HG03108 (cell line): ENCODE results near the gene HES3.

Experiments used
- ATAC-seq: cut with Tn5 transposase; IDR thresholded peaks from one replicate; pipeline ENCODE4 v1.9.1; 2021; ENCODE audit warnings: moderate library complexity; ENCODE audit not compliant: unreplicated experiment

HES3 gene

DNA sequence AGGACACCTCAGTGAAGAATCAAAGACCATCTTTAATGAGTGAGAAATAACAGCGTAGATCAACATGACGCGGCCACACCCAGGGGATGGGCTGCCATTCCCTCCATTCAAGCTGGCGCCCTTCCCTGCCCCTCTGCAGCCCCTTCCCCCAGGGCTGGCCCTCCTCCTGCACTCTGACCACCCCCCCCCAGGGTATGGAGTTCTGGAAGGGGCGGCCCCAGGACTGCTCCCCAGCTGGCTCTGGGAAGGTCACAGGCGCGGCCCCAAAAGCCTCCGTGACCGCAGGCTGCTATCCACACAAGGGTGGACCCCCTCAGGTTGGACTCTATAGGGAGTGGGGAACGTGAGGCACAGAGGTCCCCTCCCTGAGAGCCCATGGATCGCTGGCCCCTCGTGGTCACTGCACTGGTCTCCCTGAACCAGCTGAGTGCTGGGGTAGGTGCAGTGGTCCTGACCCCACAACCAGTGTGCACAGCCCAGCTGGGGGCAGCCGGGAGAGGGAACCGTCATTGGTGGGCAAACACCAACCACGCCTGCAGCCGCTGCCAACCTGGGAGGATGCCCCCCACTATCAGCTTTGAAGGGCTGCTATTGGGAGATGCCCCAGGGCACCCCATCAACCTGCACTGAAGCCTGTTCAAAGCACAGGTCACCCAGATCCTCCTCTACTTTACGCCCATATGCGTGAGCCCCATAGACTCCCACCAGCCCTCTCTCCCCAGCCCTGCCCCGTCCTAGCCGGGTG is 33.0 kb downstream of the HES3 start:
- no peak for ATAC-seq

DNA sequence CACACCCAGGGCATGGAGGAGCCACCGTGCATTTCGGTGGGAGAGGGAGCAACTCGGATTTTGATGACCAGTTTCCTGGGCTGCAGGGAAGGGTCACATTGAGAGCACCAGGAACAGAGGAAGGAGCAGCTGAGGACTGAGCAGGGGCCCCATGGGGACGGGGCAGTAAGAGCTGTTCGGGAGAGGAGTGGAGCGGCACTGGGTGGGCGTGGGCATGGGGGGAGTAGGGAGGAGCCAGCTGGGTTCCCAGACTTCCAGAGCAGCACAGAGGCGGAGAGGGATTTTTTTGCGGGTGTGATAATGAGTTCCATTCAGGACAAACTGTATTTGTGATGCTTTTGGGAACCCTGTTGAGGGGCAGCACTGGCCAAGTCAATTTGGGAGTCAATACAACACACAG is 34.3 kb downstream of the HES3 start:
- ATAC-seq, result no peak

DNA sequence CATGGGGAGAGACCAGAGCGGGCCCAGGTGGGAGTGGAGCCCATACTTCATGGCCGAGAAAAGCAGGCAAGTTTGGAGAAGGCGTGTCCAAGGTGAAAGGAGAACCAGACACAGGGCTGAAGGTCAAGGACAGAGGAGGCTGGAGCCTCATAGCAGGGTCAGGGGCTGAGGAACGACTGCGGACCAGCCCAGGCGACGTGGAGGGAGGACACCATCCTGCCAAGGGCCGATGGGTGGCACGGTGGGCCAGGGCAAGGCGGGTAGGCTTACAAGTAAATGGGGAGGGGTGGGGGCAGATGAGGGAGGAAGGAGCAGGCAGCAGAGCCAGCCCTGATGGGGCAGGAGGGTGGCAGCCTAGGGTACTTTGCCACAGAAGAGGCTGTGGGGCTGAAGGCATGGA is 35.1 kb downstream of the HES3 start:
- ATAC-seq, result no peak

DNA sequence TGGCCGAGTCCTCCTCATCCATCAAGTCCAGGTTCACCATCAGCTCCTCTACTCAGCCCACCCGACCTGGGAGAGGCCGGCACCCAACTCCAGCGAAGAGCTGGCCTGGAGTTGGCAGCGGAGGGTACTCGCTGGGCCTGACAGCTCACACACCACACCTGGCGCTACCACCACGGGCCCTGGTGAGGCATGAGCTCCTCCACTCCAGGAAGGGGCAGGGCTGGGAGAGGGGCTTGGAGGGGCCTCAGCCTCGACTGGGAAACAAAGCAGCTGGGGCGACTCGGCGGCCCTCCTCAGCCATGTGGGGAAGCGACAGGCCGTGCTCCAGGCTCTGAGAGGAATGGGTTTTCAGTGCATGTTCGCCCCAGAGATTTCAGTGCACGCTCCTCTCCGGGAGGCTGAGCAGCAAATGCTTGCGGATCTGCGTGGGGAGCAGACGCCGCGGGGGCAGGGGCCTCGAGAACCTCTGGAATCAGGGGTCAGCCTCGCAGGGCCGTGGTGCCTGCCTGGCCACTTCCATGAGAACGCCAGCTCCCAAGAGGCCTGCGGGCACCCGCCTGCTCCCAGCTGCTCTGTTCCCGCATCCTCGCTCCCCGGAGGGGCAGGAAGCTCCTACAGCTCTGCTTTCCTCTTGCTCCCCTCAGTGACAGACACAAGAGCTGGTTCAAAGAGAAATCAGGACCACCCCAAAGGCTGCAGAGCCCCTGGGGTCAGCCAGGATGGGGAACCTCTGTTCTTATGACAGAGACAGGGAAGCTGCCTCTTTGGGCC is 35.8 kb downstream of the HES3 start:
- ATAC-seq, result no peak

DNA sequence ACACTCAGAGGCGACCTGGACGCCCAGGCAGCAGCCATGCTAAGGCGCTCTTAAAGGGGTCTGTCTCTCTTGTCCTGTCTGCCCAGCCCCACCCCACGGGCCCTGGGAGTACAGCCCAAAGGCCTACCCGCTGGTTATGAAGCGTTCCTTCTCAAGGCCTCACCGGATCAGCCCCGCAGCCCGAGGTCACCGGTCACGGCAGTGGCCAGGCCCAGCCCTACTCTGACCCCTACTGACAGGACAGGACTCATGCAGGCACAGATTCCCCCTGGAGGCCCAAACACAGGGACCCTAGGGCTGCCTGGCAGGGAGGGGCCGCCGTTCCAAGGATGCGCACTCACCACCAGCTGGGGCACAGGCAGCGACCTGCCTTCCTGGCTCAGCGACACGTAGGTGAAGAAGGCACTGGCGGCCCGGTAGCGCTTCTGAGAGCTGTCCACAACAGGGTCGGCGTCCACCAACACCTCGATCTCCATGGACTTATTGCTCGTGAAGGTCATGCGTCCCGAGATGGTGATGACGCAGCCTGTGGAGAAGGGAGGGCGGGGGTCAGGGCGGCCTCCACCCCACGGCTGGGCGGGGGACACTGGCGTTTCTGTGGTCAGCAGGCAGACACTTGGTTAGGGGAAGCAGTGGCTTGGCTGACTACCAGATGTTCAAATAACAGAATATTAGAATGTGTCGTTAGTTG is 36.9 kb downstream of the HES3 start:
- no peak for ATAC-seq

- no peak for ATAC-seq
Observed at GRCh38 chr1:6281511-6282402, 37.8 kb downstream of the HES3 start.

- no peak for ATAC-seq
Observed at GRCh38 chr1:6282577-6283270, 38.7 kb downstream of the HES3 start.

DNA sequence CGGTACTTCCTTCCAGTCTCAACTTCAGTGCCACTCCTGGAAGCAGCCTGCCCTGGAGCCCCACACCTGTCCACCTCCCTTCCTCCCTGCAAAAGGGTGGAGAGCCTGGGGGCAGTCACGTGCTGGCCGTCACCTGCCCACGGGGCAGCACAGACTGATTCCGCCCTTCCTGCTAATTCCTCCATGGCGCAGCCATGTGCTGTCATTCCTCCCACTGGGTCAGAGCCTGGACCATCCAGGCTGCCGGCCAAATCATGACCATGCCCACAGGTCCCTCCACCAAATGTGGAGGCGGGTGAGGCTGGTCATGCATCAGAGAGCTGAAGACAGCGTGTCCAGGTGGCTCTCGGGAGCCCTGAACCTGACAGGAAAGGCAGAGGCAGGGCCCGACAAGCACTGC is 41.4 kb downstream of the HES3 start:
- no peak for ATAC-seq

DNA sequence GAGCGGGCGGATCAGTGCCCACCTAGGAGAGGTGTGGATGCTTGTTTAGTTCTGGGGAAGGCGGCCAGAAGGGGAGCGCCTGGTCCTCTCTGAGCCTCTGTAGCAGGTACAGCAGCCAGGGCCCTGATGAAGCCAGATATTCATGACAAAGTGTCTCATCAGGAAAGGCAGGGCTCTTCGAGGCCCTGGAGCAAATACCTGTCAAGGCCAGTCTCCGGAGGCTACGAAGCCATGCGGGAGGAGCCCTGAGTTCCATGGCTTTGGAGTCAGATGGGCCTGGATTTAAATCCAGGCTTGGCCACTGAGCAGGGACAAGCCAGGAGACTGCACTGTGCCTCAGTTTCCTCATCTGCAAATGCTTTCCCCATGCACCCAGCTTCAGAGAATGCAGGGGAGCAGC is 42.3 kb downstream of the HES3 start:
- no peak for ATAC-seq

DNA sequence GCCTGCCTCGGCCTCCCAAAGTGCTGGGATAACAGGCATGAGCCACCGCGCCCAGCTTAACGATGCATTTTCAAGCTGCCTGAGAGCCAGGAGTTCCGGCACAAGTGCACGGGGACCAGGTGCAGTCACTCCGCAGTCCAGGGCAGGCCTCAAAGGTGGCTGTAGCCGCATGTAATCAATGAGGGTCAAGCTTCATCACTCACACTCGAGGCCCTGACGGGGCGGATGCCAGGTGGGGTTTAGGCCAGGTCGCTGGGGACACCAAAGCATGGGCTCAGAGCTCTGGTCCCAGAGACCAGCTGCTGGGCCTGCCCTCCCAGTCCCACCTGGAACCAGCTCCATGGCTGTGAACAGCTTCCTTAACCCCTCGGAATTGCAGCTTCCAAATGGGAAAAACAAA is 43.0 kb downstream of the HES3 start:
- ATAC-seq, result no peak

GRCh38 chr1:6287431-6287886 is 43.5 kb downstream of the HES3 start:
- no peak for ATAC-seq

DNA sequence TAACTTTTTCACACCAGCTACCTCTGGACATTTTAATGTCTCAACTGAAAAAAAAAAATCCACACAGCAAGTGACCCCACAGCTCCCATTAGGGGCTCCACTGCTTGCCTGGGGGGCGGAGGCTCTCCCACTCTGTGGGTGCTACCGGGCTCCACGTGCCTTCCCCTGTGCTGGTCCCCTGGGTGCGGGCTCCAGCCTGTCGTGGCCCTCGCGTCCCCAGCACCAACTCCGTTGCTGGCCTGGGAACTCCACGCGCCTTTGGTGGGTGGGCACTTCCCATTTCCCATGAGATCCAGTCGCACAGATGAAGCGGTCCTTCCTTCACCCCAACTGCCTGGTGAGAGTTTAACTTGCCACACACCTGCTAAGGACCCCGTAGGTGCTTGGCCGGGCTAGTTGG is 44.0 kb downstream of the HES3 start:
- ATAC-seq, result no peak

DNA sequence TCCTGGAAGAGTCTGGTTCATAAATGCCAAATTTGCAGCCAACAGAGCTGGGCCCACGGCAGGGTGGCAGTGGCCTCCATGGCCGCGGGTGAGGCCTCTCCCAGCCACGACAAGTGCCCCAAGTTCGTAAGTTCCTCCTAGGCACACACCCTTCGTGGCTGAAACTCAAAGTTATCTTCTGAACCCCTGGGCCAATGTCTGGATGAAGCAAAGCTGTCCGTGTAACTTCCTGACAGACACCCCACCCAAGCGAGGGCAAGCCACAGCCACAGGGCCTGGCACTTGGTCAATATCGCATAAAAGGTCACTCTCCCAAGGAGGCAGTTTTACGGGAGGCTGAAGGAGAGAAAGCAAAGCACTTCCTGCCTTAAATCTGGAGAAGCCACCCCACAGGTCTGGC is 44.7 kb downstream of the HES3 start:
- no peak for ATAC-seq

GRCh38 chr1:6292102-6292501 is 48.1 kb downstream of the HES3 start:
- no peak for ATAC-seq

DNA sequence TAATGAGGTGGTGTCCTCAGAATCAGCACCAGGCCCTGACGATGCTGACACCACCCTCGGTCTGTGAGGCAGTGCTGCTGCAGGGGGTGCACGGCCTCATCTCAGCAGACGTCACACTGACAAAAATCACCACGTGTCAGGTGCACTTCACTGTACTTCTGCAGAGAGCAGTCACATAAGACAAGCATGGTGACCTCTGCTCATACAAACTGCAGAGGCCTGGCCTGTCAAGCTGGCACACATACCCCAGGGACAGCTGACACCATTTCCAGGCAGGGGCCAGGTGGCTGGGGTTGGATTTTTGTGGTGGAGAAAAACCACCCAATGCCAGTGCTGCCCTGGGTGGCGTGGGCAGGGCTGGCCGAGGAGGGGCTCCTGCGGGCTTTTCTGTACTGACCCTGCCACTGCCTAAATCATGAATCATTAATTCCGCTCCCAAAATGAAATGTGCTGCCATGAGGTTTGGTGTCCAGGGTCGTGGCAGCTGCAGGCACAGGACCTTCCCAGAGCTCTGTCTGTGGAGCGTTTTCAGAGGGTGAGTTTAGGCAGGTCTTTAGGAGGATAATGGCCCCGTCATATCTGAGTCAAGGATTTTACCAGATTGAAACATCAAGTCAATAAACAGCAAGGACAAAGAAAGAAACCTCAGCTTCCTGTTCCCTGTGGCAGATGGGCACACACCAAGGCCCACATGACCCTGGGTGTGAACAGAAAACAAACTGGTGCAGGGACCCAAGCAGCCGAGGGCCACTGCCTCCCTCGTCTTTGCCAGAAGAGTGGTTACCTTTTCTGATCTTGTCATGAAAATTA is 50.3 kb downstream of the HES3 start:
- no peak for ATAC-seq

- no peak for ATAC-seq
Observed at GRCh38 chr1:6294890-6295556, 51.0 kb downstream of the HES3 start.
